Neural cell (in vitro differentiated cells): ENCODE measurements around the gene NFS1. TPM values are rescaled to one million over a fixed set of nuclear protein-coding genes. Genes with fewer than 3 reads are reported as not detected.

Experiments used
- H2AFZ ChIP-seq: fragments of 200-600, 300-800 bp; sonication (generic), shearing (Covaris generic); 2 replicates; pipeline ENCODE4 v1.6.0; 2014; ENCODE audit warnings: low read depth, mild to moderate bottlenecking, antibody characterized with exemption, low read length, moderate library complexity
- H3F3A ChIP-seq: fragments of 200-600 bp; shearing (Covaris generic); 2 replicates; pipeline ENCODE4 v1.6.1; 2016; ENCODE audit warnings: mild to moderate bottlenecking, moderate library complexity, mixed read lengths, antibody characterized with exemption, low read length; ENCODE audit not compliant: insufficient read depth, poor library complexity, severe bottlenecking
- H3K27ac ChIP-seq: fragments of 200-600, 300-800 bp; sonication (generic), shearing (Covaris generic); 2 replicates; pipeline ENCODE4 v1.5.1; 2014; ENCODE audit warnings: mild to moderate bottlenecking, low read length, moderate library complexity
- H3K27me3 ChIP-seq: fragments of 300-800, 200-600 bp; sonication (generic), shearing (Covaris generic); 2 replicates; pipeline ENCODE4 v1.6.0; 2014; ENCODE audit warnings: mild to moderate bottlenecking, low read depth, low read length, moderate library complexity; ENCODE audit not compliant: insufficient read depth
- H3K36me3 ChIP-seq: fragments of 300-800, 200-600 bp; sonication (generic), shearing (Covaris generic); 2 replicates; pipeline ENCODE4 v1.5.1; 2014; ENCODE audit warnings: mild to moderate bottlenecking, antibody characterized with exemption, low read length, moderate library complexity; ENCODE audit not compliant: insufficient read depth
- H3K4me2 ChIP-seq: fragments of 300-800, 200-600 bp; sonication (generic), shearing (Covaris generic); 2 replicates; pipeline ENCODE4 v1.6.0; 2014; ENCODE audit warnings: mild to moderate bottlenecking, low read length
- H3K4me3 ChIP-seq: fragments of 300-800, 200-600 bp; sonication (generic), shearing (Covaris generic); 2 replicates; pipeline ENCODE4 v1.5.1; 2014; ENCODE audit warnings: mild to moderate bottlenecking, low read length, moderate library complexity
- H3K79me2 ChIP-seq: fragments of 200-600 bp; shearing (Covaris generic); replicated peaks from 2 replicates; pipeline ENCODE4 v1.6.0; 2014; ENCODE audit warnings: mild to moderate bottlenecking, low read length, moderate library complexity; ENCODE audit not compliant: insufficient read depth
- H3K9ac ChIP-seq: fragments of 300-800, 200-600 bp; sonication (generic), shearing (Covaris generic); 2 replicates; pipeline ENCODE4 v1.6.1; 2016; ENCODE audit warnings: mild to moderate bottlenecking, low read length, mixed read lengths
- H3K9me2 ChIP-seq: fragments of 200-600 bp; shearing (Covaris generic); 2 replicates; pipeline ENCODE4 v1.6.1; 2016; ENCODE audit warnings: mild to moderate bottlenecking, low read length, mixed read lengths; ENCODE audit not compliant: insufficient read depth
- H3K9me3 ChIP-seq: fragments of 200-600, 300-800 bp; sonication (generic), shearing (Covaris generic); 2 replicates; pipeline ENCODE4 v1.6.1; 2016; ENCODE audit warnings: mild to moderate bottlenecking, mixed run types, low read length, moderate library complexity, mixed read lengths
- H4K20me1 ChIP-seq: fragments of 200-600 bp; shearing (Covaris generic); 2 replicates; pipeline ENCODE4 v1.6.1; 2016; ENCODE audit warnings: mild to moderate bottlenecking, mixed run types; ENCODE audit not compliant: insufficient read depth
- CTCF ChIP-seq: fragments of 450-650 bp; IDR thresholded peaks from 2 replicates; pipeline ENCODE4 v1.5.1; 2014; ENCODE audit warnings: antibody characterized with exemption, mild to moderate bottlenecking, moderate library complexity; ENCODE audit not compliant: poor library complexity, severe bottlenecking
- EP300 ChIP-seq: fragments of 450-650 bp; conservative IDR thresholded peaks from 2 replicates; pipeline ENCODE4 v1.6.1; 2014; ENCODE audit warnings: antibody characterized with exemption, mild to moderate bottlenecking, moderate library complexity; ENCODE audit not compliant: poor library complexity, severe bottlenecking
- EZH2 ChIP-seq: fragments of 200-600, 300-800 bp; shearing (Covaris generic), sonication (generic); IDR thresholded peaks from 2 replicates; pipeline ENCODE4 v1.6.1; 2014; ENCODE audit warnings: antibody characterized with exemption, low read length, borderline replicate concordance, mild to moderate bottlenecking; ENCODE audit not compliant: insufficient read depth, poor library complexity, severe bottlenecking
- RAD21 ChIP-seq: fragments of 450-650 bp; conservative IDR thresholded peaks from 2 replicates; pipeline ENCODE4 v1.6.1; 2014; ENCODE audit warnings: antibody characterized with exemption, mild to moderate bottlenecking, moderate library complexity
- polyA plus RNA-seq: library from polyadenylated mRNA; depleted of rRNA; stranded (reverse); fragments of >200 nt; gene quantifications from 2 replicates; pipeline ENCODE4 v1.2.3, GENCODE V29; 2014
- small RNA-seq, 3 experiments: library from RNA; depleted of rRNA; stranded (forward); fragments of <200 nt; gene quantifications; one replicate each; pipeline ENCODE3, GENCODE V24; 2012

Gene NFS1
- polyA plus RNA-seq, 1 donor from 2014 or later, result 55.2 TPM

GRCh38 chr20:35618263-35619131 is 80.7 kb downstream of the NFS1 start:
- H2AFZ ChIP-seq, result no peak overlapping the region
- H3K4me3 ChIP-seq, result no peak overlapping the region
- no peak overlapping the region for H3K4me2 ChIP-seq
- H3K9me3 ChIP-seq, result no peaks in the 10 kb centered on the region
- peaks cover 3% of the 10 kb centered on the region for H3K27me3 ChIP-seq
- no peaks in the 10 kb centered on the region for H3K9me2 ChIP-seq
- H3K9ac ChIP-seq, result no peak overlapping the region
- H3K79me2 ChIP-seq, result no peaks in the 10 kb centered on the region
- H3F3A ChIP-seq, result no peaks in the 10 kb centered on the region
- no peaks in the 10 kb centered on the region for H4K20me1 ChIP-seq
- TF ChIP-seq CTCF (no peak), RAD21 (no peak), EZH2 (no peak), EP300 (no peak)
- H3K36me3 ChIP-seq, result no peaks in the 10 kb centered on the region
- H3K27ac ChIP-seq, result no peak overlapping the region

Small RNA genes lying within 50 kb of the gene (small RNA-seq; reads per million reads assigned to genes)
- 0 to 0.24 (median 0.03) reads per million in 3 experiments for gene RNU6-759P

Other genes starting within 250 kb of the NFS1 start
- 22.0 and 25.8 TPM in 2 replicates for gene CEP250, start 243.8 kb downstream of the NFS1 start, polyA plus RNA-seq
- not detected in 2 replicates for gene C20orf173, start 169.7 kb downstream of the NFS1 start, polyA plus RNA-seq
- gene ERGIC3, start 157.3 kb downstream of the NFS1 start, polyA plus RNA-seq, result 385 and 451 TPM in 2 replicates
- gene SPAG4, start 83.5 kb downstream of the NFS1 start, polyA plus RNA-seq, result 1.2 and 4.0 TPM in 2 replicates
- 148 and 183 TPM in 2 replicates for gene CPNE1, start 34.5 kb downstream of the NFS1 start, polyA plus RNA-seq
- gene RBM12, start 34.5 kb downstream of the NFS1 start, polyA plus RNA-seq, result 53.9 and 66.0 TPM in 2 replicates
- 514 and 557 TPM in 2 replicates for gene ROMO1, start 53 bp upstream of the NFS1 start, polyA plus RNA-seq
- 750 and 839 TPM in 2 replicates for gene RBM39, start 42.9 kb upstream of the NFS1 start, polyA plus RNA-seq
- 49.2 and 54.8 TPM in 2 replicates for gene PHF20, start 72.7 kb upstream of the NFS1 start, polyA plus RNA-seq